T47D (cell line): ENCODE measurements around the gene CPAMD8.
"Not testable (repeated sequence)": the region's sequence is repeated elsewhere in the genome, so short reads cannot be mapped to it uniquely, and the experiment has no call there.

Experiments
- DNase-seq, 2 experiments: peaks; one replicate each; pipeline versions ENCODE4 v3.0.0 to v3.0.0-alpha.2; 2011 to 2012; ENCODE audit warnings: low read depth in 1 of 2, low spot score in 1 of 2
- JUND ChIP-seq: IDR thresholded peaks from 2 replicates; pipeline ENCODE4 v1.6.1; 2012; ENCODE audit warnings: low read depth
- in situ Hi-C: cut with HindIII; loops from 2 replicates; pipeline ENCODE4 v1.10.0; 2016; ENCODE audit warnings: low sequenced_read_pairs, low pct_unique_long_range_greater_than_20kb

Gene CPAMD8

GRCh38 chr19:16945762-16946465, 80.7 kb downstream of the CPAMD8 start:
- in situ Hi-C loops, result no loop called here
- DNase-seq, result no peak
- TF ChIP-seq JUND, result no peak

GRCh38 chr19:16945364-16945714, 81.3 kb downstream of the CPAMD8 start:
- no peak for TF ChIP-seq JUND
- DNase-seq, result no peak
- in situ Hi-C loops, result no loop called here

- in situ Hi-C loops, result no loop called here
- no peak for DNase-seq
- TF ChIP-seq JUND, result no peak
These were observed 81.8 kb downstream of the CPAMD8 start for GRCh38 chr19:16944626-16945363.

GRCh38 chr19:16943942-16944625, 82.5 kb downstream of the CPAMD8 start:
- no peak for DNase-seq
- no peak for TF ChIP-seq JUND
- in situ Hi-C loops, result no loop called here

GRCh38 chr19:16943090-16943489, 83.5 kb downstream of the CPAMD8 start:
- in situ Hi-C loops, DNase-seq: not testable (repeated sequence)

- DNase-seq, result no peak
- in situ Hi-C loops, result no loop called here
- TF ChIP-seq JUND, result no peak
These were observed 84.0 kb downstream of the CPAMD8 start for GRCh38 chr19:16942583-16942982.

GRCh38 chr19:16940626-16941025, 86.0 kb downstream of the CPAMD8 start:
- in situ Hi-C loops, result no loop called here
- no peak for DNase-seq

GRCh38 chr19:16940063-16940462, 86.5 kb downstream of the CPAMD8 start:
- in situ Hi-C loops, DNase-seq: not testable (repeated sequence)

More at GRCh38 chr19:16940626-16941025, 86.0 kb downstream of the CPAMD8 start:
- TF ChIP-seq JUND, result no peak

GRCh38 chr19:16938211-16938610, 88.4 kb downstream of the CPAMD8 start:
- no peak for TF ChIP-seq JUND

GRCh38 chr19:16937796-16938195, 88.8 kb downstream of the CPAMD8 start:
- DNase-seq, in situ Hi-C loops: not testable (repeated sequence)

More at GRCh38 chr19:16938211-16938610, 88.4 kb downstream of the CPAMD8 start:
- in situ Hi-C loops, result no loop called here
- DNase-seq, result no peak

GRCh38 chr19:16936901-16937300, 89.7 kb downstream of the CPAMD8 start:
- no peak for TF ChIP-seq JUND
- no peak for DNase-seq
- in situ Hi-C loops, result no loop called here

GRCh38 chr19:16934489-16934888, 92.1 kb downstream of the CPAMD8 start:
- in situ Hi-C loops, result no loop called here

GRCh38 chr19:16931306-16931705, 95.3 kb downstream of the CPAMD8 start:
- no peak for DNase-seq
- in situ Hi-C loops, result no loop called here
- TF ChIP-seq JUND, result no peak

More at GRCh38 chr19:16934489-16934888, 92.1 kb downstream of the CPAMD8 start:
- no peak for DNase-seq
- no peak for TF ChIP-seq JUND
